CD4-positive, alpha-beta T cell treated with Interleukin-12 subunit alpha and Interleukin-12 subunit beta, for 1 hour (primary cell): ENCODE data around the gene SYNDIG1.
"Not testable (repeated sequence)": the region's sequence is repeated elsewhere in the genome, so short reads cannot be mapped to it uniquely, and the experiment has no call there.

Source experiments
- DNase-seq: peaks from one replicate; pipeline ENCODE4 v3.0.0-alpha.2; 2020

Gene SYNDIG1

GRCh38 chr20:24493661-24494459, 24.4 kb downstream of the SYNDIG1 start:
- no peak for DNase-seq

- no peak for DNase-seq
These were observed 25.1 kb downstream of the SYNDIG1 start for GRCh38 chr20:24494460-24494920.

- DNase-seq: no peak
These were observed 25.8 kb downstream of the SYNDIG1 start for GRCh38 chr20:24495266-24495665.

GRCh38 chr20:24497851-24498250, 28.4 kb downstream of the SYNDIG1 start:
- no peak for DNase-seq

GRCh38 chr20:24498641-24499040, 29.2 kb downstream of the SYNDIG1 start:
- DNase-seq: no peak

GRCh38 chr20:24499472-24499871, 30.0 kb downstream of the SYNDIG1 start:
- DNase-seq: no peak

GRCh38 chr20:24501764-24502556, 32.5 kb downstream of the SYNDIG1 start:
- no peak for DNase-seq

- no peak for DNase-seq
These were observed 33.2 kb downstream of the SYNDIG1 start for GRCh38 chr20:24502661-24503060.

GRCh38 chr20:24503352-24503931, 34.0 kb downstream of the SYNDIG1 start:
- no peak for DNase-seq

GRCh38 chr20:24504331-24505285, 35.2 kb downstream of the SYNDIG1 start:
- DNase-seq: no peak

- no peak for DNase-seq
These were observed 36.7 kb downstream of the SYNDIG1 start for GRCh38 chr20:24506146-24506545.

- no peak for DNase-seq
These were observed 37.3 kb downstream of the SYNDIG1 start for GRCh38 chr20:24506696-24507095.

GRCh38 chr20:24507182-24507853, 37.9 kb downstream of the SYNDIG1 start:
- DNase-seq: no peak

GRCh38 chr20:24512441-24512840, 43.0 kb downstream of the SYNDIG1 start:
- DNase-seq: not testable (repeated sequence)

GRCh38 chr20:24518515-24518914, 49.1 kb downstream of the SYNDIG1 start:
- DNase-seq: no peak

- DNase-seq: no peak
These were observed 50.0 kb downstream of the SYNDIG1 start for GRCh38 chr20:24519476-24519875.

- no peak for DNase-seq
These were observed 51.6 kb downstream of the SYNDIG1 start for GRCh38 chr20:24521032-24521431.

- no peak for DNase-seq
These were observed 53.3 kb downstream of the SYNDIG1 start for GRCh38 chr20:24522452-24523330.

GRCh38 chr20:24523661-24524060, 54.2 kb downstream of the SYNDIG1 start:
- no peak for DNase-seq

GRCh38 chr20:24528583-24529368, 59.3 kb downstream of the SYNDIG1 start:
- no peak for DNase-seq
